Naive thymus-derived CD4-positive, alpha-beta T cell (primary cell): ENCODE data around the gene DTL. TPM values are rescaled to one million over a fixed set of nuclear protein-coding genes. Genes with fewer than 3 reads are reported as not detected.

Experiments used
- ATAC-seq: fragments of 150-1000 bp; cut with Tn5 transposase; 2 replicates; pipeline ENCODE4 v1.10.0; 2021; ENCODE audit warnings: mild to moderate bottlenecking, moderate library complexity
- CTCF ChIA-PET: fragments of 350-600 bp; sonication (Branson Sonifier 250); formaldehyde crosslinking; loops from one replicate; lab custom pipeline; 2021; ENCODE audit warnings: antibody characterized with exemption; lab: Charles Lee
- POLR2A ChIA-PET: fragments of 350-600 bp; sonication (Branson Sonifier 250); formaldehyde crosslinking; loops from one replicate; lab custom pipeline; 2021; ENCODE audit warnings: antibody characterized with exemption, inconsistent platforms; lab: Charles Lee
- DNase-seq, 9 donors: peaks; one replicate each; pipeline versions ENCODE4 v3.0.0 to v3.0.0-alpha.2; 2020 to 2022; ENCODE audit warnings: mixed read lengths in 1 of 9
- H3K27ac ChIP-seq: one replicate; pipeline ENCODE4 v1.7.0; 2013; ENCODE audit warnings: mild to moderate bottlenecking, low read depth, low read length, moderate library complexity
- H3K27me3 ChIP-seq, 2 donors: one replicate each; pipeline ENCODE4 v1.7.0; 2013; ENCODE audit warnings: low read length in 2 of 2, mild to moderate bottlenecking in 2 of 2, moderate library complexity in 2 of 2; ENCODE audit not compliant: control insufficient read depth in 2 of 2, insufficient read depth in 2 of 2
- H3K36me3 ChIP-seq, 3 experiments: 1 replicate in 2 of 3; 2 replicates in 1 of 3; pipeline ENCODE4 v1.7.0; 2013; ENCODE audit warnings: low read length in 3 of 3, mild to moderate bottlenecking in 3 of 3, moderate library complexity in 1 of 3; ENCODE audit not compliant: insufficient read depth in 3 of 3, control insufficient read depth in 2 of 3
- H3K4me1 ChIP-seq, 2 donors: one replicate each; pipeline ENCODE4 v1.7.0; 2013; ENCODE audit warnings: low read length in 2 of 2, mild to moderate bottlenecking in 2 of 2, moderate library complexity in 1 of 2; ENCODE audit not compliant: control insufficient read depth in 2 of 2, insufficient read depth in 2 of 2
- H3K4me3 ChIP-seq: 2 replicates; pipeline ENCODE4 v1.7.0; 2013; ENCODE audit warnings: mild to moderate bottlenecking, low read length
- H3K9me3 ChIP-seq, 3 experiments: 1 replicate in 2 of 3; 2 replicates in 1 of 3; pipeline ENCODE4 v1.7.0; 2013; ENCODE audit warnings: low read length in 3 of 3; ENCODE audit not compliant: control insufficient read depth in 2 of 3
- H3K27ac Mint-ChIP-seq, 9 donors: one replicate each; pipeline ENCODE4 v1.8.0; 2020 to 2022; ENCODE audit warnings: mixed read lengths in 9 of 9, mild to moderate bottlenecking in 8 of 9, moderate library complexity in 5 of 9, inconsistent platforms in 2 of 9
- H3K27me3 Mint-ChIP-seq, 5 donors: one replicate each; pipeline ENCODE4 v1.8.0; 2021 to 2022; ENCODE audit warnings: mixed read lengths in 5 of 5, mild to moderate bottlenecking in 1 of 5
- H3K36me3 Mint-ChIP-seq, 5 donors: one replicate each; pipeline ENCODE4 v1.8.0; 2020 to 2022; ENCODE audit warnings: mixed read lengths in 5 of 5, mild to moderate bottlenecking in 3 of 5, inconsistent platforms in 1 of 5
- H3K4me1 Mint-ChIP-seq, 7 donors: one replicate each; pipeline ENCODE4 v1.8.0; 2020 to 2022; ENCODE audit warnings: mixed read lengths in 7 of 7, mild to moderate bottlenecking in 3 of 7, inconsistent platforms in 1 of 7
- H3K4me3 Mint-ChIP-seq, 10 donors: one replicate each; pipeline ENCODE4 v1.8.0; 2020 to 2022; ENCODE audit warnings: mild to moderate bottlenecking in 10 of 10, mixed read lengths in 10 of 10, moderate library complexity in 6 of 10, inconsistent platforms in 2 of 10
- H3K9me3 Mint-ChIP-seq, 11 donors: one replicate each; pipeline ENCODE4 v1.8.0; 2020 to 2022; ENCODE audit warnings: mixed read lengths in 11 of 11, mild to moderate bottlenecking in 4 of 11, inconsistent platforms in 1 of 11, moderate library complexity in 1 of 11
- intact Hi-C, 2 donors: fragments of 100-400 bp; cut with micrococcal nuclease; formaldehyde crosslinking; loops; one replicate each; pipeline ENCODE4 v1.15.1; 2023
- polyA plus RNA-seq, 2 donors: library from polyadenylated mRNA; unstranded; fragments of 300-500 nt; fragmentation: Illumina TruSeq; gene quantifications; one replicate each; pipeline ENCODE4 v1.2.3, GENCODE V29; 2021
- total RNA-seq, 6 experiments: library from RNA in 5 of 6; stranded (reverse) in 5 of 6; gene quantifications; 1 replicate in 5 of 6; 2 replicates in 1 of 6; pipeline ENCODE4 v1.2.3 and lab custom pipeline; 2021 to 2026

The DTL gene
- total and polyA plus RNA-seq, 7 experiments from 2014 or later: 0.27 to 63.0 (median 0.56) TPM

DNA sequence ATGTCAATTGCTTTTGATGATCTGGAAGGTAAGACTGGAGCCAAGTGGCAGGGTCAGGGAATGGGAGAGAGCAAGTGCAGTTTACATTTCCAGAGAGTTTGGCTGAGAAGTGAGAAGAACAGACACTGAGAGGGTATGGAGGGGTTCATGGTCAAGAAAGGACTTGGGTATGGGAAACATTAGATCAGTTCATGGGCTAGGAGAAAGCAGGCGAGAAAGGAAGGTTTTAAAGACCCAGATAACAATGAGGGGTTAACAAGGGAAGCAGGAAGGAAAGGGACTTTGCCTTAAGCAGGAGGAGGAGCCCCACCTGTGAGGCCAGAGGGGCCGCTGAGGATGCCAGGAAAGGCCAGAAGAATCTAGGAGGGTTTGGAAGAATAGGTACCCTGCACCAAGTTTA lies 78.2 kb downstream of the DTL start:
- Mint-ChIP-seq H3K27ac (no peak overlapping the region), H3K4me1 (peaks cover 0 to 11% (median 0%) of the 10 kb centered on the region in 7 donors), H3K36me3 (peaks cover 0 to 7% (median 0%) of the 10 kb centered on the region in 5 donors), H3K4me3 (no peak overlapping the region), H3K9me3 (no peaks in the 10 kb centered on the region), H3K27me3 (no peaks in the 10 kb centered on the region)
- Histone ChIP-seq H3K36me3 (no peaks in the 10 kb centered on the region), H3K4me3 (no peak overlapping the region), H3K4me1 (no peaks in the 10 kb centered on the region), H3K9me3 (no peaks in the 10 kb centered on the region), H3K27ac (no peak overlapping the region), H3K27me3 (no peaks in the 10 kb centered on the region)
- no peak for ATAC-seq
- no peak for DNase-seq
- CTCF ChIA-PET: no interaction called here
- POLR2A ChIA-PET: interaction anchor here (0.7 kb wide), 2 partner anchors 134 to 323 kb away, joined by 3 to 4 read pairs; no protein-coding TSS in a partner anchor
- intact Hi-C loops: loop anchor here in 1 of 2 donors (10.0 kb wide), 1 partner anchor 71 kb away; no protein-coding TSS in a partner anchor

DNA sequence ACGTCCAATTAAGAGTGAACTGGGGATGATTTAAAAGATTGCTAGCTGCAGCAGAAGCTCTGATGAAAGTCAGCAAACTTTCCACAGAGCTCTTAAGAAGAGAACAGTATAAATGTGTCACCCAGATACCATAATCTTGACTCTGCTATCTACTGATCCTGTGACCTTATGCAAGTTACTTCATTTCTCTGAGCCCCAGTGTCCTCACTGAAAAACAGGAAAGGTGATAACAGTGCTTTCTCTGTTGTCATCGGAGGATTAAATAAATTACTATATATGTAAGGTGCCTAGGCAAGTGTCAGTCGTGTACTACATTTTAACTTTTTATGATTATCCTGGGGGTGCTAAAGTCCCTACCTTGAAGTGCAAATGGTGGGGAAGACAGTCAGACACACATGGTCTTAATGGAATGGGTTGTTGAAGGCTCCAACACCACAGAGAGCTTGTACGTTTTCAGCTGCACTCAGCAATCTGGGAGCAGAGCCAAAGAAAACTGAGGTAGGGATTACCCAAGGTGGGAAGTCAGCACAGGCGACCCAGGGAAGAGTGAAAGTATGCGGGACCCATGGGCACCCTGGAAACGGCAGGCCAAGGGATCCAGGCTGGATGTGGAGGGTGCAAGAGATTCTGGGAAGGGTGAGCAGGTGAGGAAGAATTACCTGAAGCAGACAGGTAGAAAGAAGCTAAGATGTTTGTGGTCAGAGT lies 82.8 kb downstream of the DTL start:
- no peaks in the 10 kb centered on the region for H3K36me3 ChIP-seq
- no peaks in the 10 kb centered on the region for H3K9me3 ChIP-seq
- intact Hi-C loops: loop anchor here in 1 of 2 donors (10.0 kb wide), 1 partner anchor 66 kb away; no protein-coding TSS in a partner anchor
- no peaks in the 10 kb centered on the region for H3K9me3 Mint-ChIP-seq
- H3K27me3 Mint-ChIP-seq: no peaks in the 10 kb centered on the region
- peaks cover 0 to 9% (median 0%) of the 10 kb centered on the region in 5 donors for H3K36me3 Mint-ChIP-seq
- H3K4me3 ChIP-seq: no peak overlapping the region
- peaks cover 0 to 24% (median 4%) of the 10 kb centered on the region in 7 donors for H3K4me1 Mint-ChIP-seq
- ATAC-seq: peak; percentile 69
- DNase-seq: no peak
- peak overlapping the region in 1 of 9 donors; percentile 44 for H3K27ac Mint-ChIP-seq
- no peak overlapping the region for H3K27ac ChIP-seq
- no peaks in the 10 kb centered on the region for H3K4me1 ChIP-seq
- ChIA-PET POLR2A (no interaction called here), CTCF (no interaction called here)
- no peaks in the 10 kb centered on the region for H3K27me3 ChIP-seq
- H3K4me3 Mint-ChIP-seq: no peak overlapping the region

- DNase-seq (no peak), ATAC-seq (no peak)
- intact Hi-C loops: loop anchor here in 1 of 2 donors (10.0 kb wide), 1 partner anchor 66 kb away; no protein-coding TSS in a partner anchor
- Mint-ChIP-seq H3K36me3 (peaks cover 0 to 9% (median 0%) of the 10 kb centered on the region in 5 donors), H3K27me3 (no peaks in the 10 kb centered on the region), H3K4me1 (peaks cover 0 to 26% (median 4%) of the 10 kb centered on the region in 7 donors), H3K4me3 (no peak overlapping the region), H3K9me3 (no peaks in the 10 kb centered on the region), H3K27ac (peak overlapping the region in 1 of 9 donors; percentile 44)
- Histone ChIP-seq H3K27me3 (no peaks in the 10 kb centered on the region), H3K9me3 (no peaks in the 10 kb centered on the region), H3K4me1 (no peaks in the 10 kb centered on the region), H3K4me3 (no peak overlapping the region), H3K36me3 (no peaks in the 10 kb centered on the region), H3K27ac (no peak overlapping the region)
- ChIA-PET CTCF (no interaction called here), POLR2A (no interaction called here)
Measured at GRCh38 chr1:212118872-212119260, 83.3 kb downstream of the DTL start.

GRCh38 chr1:212119397-212119837 lies 83.9 kb downstream of the DTL start:
- intact Hi-C loops: loop anchor here in 1 of 2 donors (10.0 kb wide), 1 partner anchor 65 kb away; no protein-coding TSS in a partner anchor
- Histone ChIP-seq H3K27me3 (no peaks in the 10 kb centered on the region), H3K9me3 (no peaks in the 10 kb centered on the region), H3K4me3 (no peak overlapping the region), H3K4me1 (no peaks in the 10 kb centered on the region), H3K36me3 (no peaks in the 10 kb centered on the region), H3K27ac (no peak overlapping the region)
- ChIA-PET POLR2A (no interaction called here), CTCF (no interaction called here)
- Mint-ChIP-seq H3K36me3 (peaks cover 0 to 8% (median 0%) of the 10 kb centered on the region in 5 donors), H3K4me1 (peaks cover 0 to 26% (median 4%) of the 10 kb centered on the region in 7 donors), H3K9me3 (no peaks in the 10 kb centered on the region), H3K4me3 (no peak overlapping the region), H3K27me3 (no peaks in the 10 kb centered on the region), H3K27ac (no peak overlapping the region)
- no peak for ATAC-seq
- DNase-seq: no peak

DNA sequence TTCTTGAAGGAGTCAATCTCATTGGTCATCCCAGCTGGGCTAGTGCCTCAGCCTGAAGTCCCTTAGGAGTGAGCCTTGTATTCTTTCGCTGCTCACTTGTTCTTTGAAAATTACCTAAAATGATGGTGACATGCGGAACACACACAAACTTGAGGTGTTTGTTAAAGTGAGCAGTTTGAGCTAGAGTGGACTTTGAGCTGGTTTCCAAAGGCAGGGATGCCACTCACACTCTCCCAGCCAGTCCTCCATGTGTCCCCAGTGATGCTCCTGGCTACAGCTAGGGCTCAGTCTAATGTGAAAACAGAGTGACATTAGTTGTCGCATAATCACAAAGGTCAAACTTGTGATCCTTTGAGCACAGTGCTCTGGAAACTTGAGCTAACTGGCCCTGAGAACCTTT lies 84.3 kb downstream of the DTL start:
- H3K27me3 ChIP-seq: no peaks in the 10 kb centered on the region
- no peak overlapping the region for H3K27ac ChIP-seq
- intact Hi-C loops: loop anchor here in 1 of 2 donors (10.0 kb wide), 1 partner anchor 65 kb away; no protein-coding TSS in a partner anchor
- DNase-seq: no peak
- no peak overlapping the region for H3K27ac Mint-ChIP-seq
- H3K4me1 ChIP-seq: no peaks in the 10 kb centered on the region
- peaks cover 2 to 31% (median 4%) of the 10 kb centered on the region in 7 donors for H3K4me1 Mint-ChIP-seq
- CTCF ChIA-PET: no interaction called here
- no peak overlapping the region for H3K4me3 ChIP-seq
- no peaks in the 10 kb centered on the region for H3K36me3 ChIP-seq
- no peaks in the 10 kb centered on the region for H3K9me3 ChIP-seq
- POLR2A ChIA-PET: no interaction called here
- no peaks in the 10 kb centered on the region for H3K9me3 Mint-ChIP-seq
- no peaks in the 10 kb centered on the region for H3K27me3 Mint-ChIP-seq
- peaks cover 0 to 7% (median 0%) of the 10 kb centered on the region in 5 donors for H3K36me3 Mint-ChIP-seq
- no peak overlapping the region for H3K4me3 Mint-ChIP-seq
- no peak for ATAC-seq

- no peaks in the 10 kb centered on the region for H3K36me3 ChIP-seq
- CTCF ChIA-PET: no interaction called here
- H3K36me3 Mint-ChIP-seq: peaks cover 0 to 4% (median 0%) of the 10 kb centered on the region in 5 donors
- H3K9me3 ChIP-seq: no peaks in the 10 kb centered on the region
- H3K4me3 ChIP-seq: no peak overlapping the region
- DNase-seq (no peak), ATAC-seq (peak; percentile 60)
- peaks cover 4 to 37% (median 9%) of the 10 kb centered on the region in 7 donors for H3K4me1 Mint-ChIP-seq
- no peaks in the 10 kb centered on the region for H3K27me3 ChIP-seq
- intact Hi-C loops: no loop called here
- peaks cover 0 to 6% of the 10 kb centered on the region in 2 donors for H3K4me1 ChIP-seq
- no peak overlapping the region for H3K4me3 Mint-ChIP-seq
- POLR2A ChIA-PET: no interaction called here
- H3K27me3 Mint-ChIP-seq: no peaks in the 10 kb centered on the region
- no peak overlapping the region for H3K27ac ChIP-seq
- no peaks in the 10 kb centered on the region for H3K9me3 Mint-ChIP-seq
- no peak overlapping the region for H3K27ac Mint-ChIP-seq
Measured at GRCh38 chr1:212121779-212122178, 86.2 kb downstream of the DTL start.
